KMS-11 (cell line): Measurements from ENCODE around the gene TOLLIP.
"Not testable (repeated sequence)": the region's sequence is repeated elsewhere in the genome, so short reads cannot be mapped to it uniquely, and the experiment has no call there.

Experiments
- H2AFZ ChIP-seq: fragments of 200-600 bp; sonication (generic); 2 replicates; pipeline ENCODE4 v1.6.1; 2016; ENCODE audit warnings: antibody characterized with exemption, mixed run types, low read depth
- H3K27ac ChIP-seq: fragments of 200-600 bp; sonication (generic); 2 replicates; pipeline ENCODE4 v1.6.1; 2016; ENCODE audit warnings: mild to moderate bottlenecking, mixed run types
- H3K27me3 ChIP-seq: fragments of 200-600 bp; sonication (generic); 2 replicates; pipeline ENCODE4 v1.6.1; 2017; ENCODE audit warnings: mild to moderate bottlenecking, low read depth, mixed run types, moderate library complexity; ENCODE audit not compliant: insufficient read depth
- H3K36me3 ChIP-seq: fragments of 200-600 bp; sonication (generic); 2 replicates; pipeline ENCODE4 v1.6.1; 2017; ENCODE audit warnings: mild to moderate bottlenecking, mixed run types; ENCODE audit not compliant: insufficient read depth
- H3K4me1 ChIP-seq: fragments of 200-600 bp; sonication (generic); 2 replicates; pipeline ENCODE4 v1.6.1; 2016; ENCODE audit warnings: mild to moderate bottlenecking, low read depth, mixed run types; ENCODE audit not compliant: poor library complexity, severe bottlenecking
- H3K4me2 ChIP-seq: fragments of 200-600 bp; sonication (generic); 2 replicates; pipeline ENCODE4 v1.7.0; 2016; ENCODE audit warnings: mild to moderate bottlenecking, mixed run types
- H3K4me3 ChIP-seq: fragments of 200-600 bp; sonication (generic); IDR thresholded peaks from 2 replicates; pipeline ENCODE4 v1.6.1; 2017; ENCODE audit warnings: low read depth, low read length, mixed read lengths; ENCODE audit not compliant: insufficient read depth
- H3K79me2 ChIP-seq: fragments of 200-600 bp; sonication (generic); 2 replicates; pipeline ENCODE4 v1.6.1; 2016; ENCODE audit warnings: low read depth, mixed run types; ENCODE audit not compliant: insufficient read depth
- H3K9ac ChIP-seq: fragments of 200-600 bp; sonication (generic); 2 replicates; pipeline ENCODE4 v1.6.1; 2016; ENCODE audit warnings: mild to moderate bottlenecking, mixed run types
- H4K20me1 ChIP-seq: fragments of 200-600 bp; sonication (generic); 2 replicates; pipeline ENCODE4 v1.6.1; 2016; ENCODE audit warnings: mild to moderate bottlenecking, mixed run types; ENCODE audit not compliant: insufficient read depth
- CTCF ChIP-seq: fragments of 200-600 bp; sonication (generic); conservative IDR thresholded peaks from 2 replicates; pipeline ENCODE4 v1.6.1; 2017; ENCODE audit warnings: low read depth, mild to moderate bottlenecking, antibody characterized with exemption, low read length, moderate library complexity, mixed read lengths

Gene TOLLIP

GRCh38 chr11:1348146-1348795 is 38.8 kb upstream of the TOLLIP start:
- H3K4me1 ChIP-seq = no peaks in the 10 kb centered on the region
- H3K36me3 ChIP-seq = no peaks in the 10 kb centered on the region
- peaks cover 65% of the 10 kb centered on the region for H3K27me3 ChIP-seq
- no peak for TF ChIP-seq CTCF
- H3K4me2 ChIP-seq = no peak overlapping the region
- H2AFZ ChIP-seq = no peak overlapping the region
- H3K9ac ChIP-seq = no peak overlapping the region
- no peaks in the 10 kb centered on the region for H4K20me1 ChIP-seq
- no peak overlapping the region for H3K27ac ChIP-seq
- H3K79me2 ChIP-seq = no peaks in the 10 kb centered on the region
- no peak overlapping the region for H3K4me3 ChIP-seq

- not testable (repeated sequence) for H4K20me1 ChIP-seq, H3K36me3 ChIP-seq, H3K79me2 ChIP-seq, H3K4me1 ChIP-seq, H2AFZ ChIP-seq, H3K9ac ChIP-seq, H3K27ac ChIP-seq, H3K4me2 ChIP-seq, H3K4me3 ChIP-seq
- H3K27me3 ChIP-seq = peaks cover 65% of the 10 kb centered on the region
Observed at GRCh38 chr11:1347411-1347999, 38.1 kb upstream of the TOLLIP start.

- no peak for TF ChIP-seq CTCF
- H3K9ac ChIP-seq = no peak overlapping the region
- no peaks in the 10 kb centered on the region for H3K36me3 ChIP-seq
- no peaks in the 10 kb centered on the region for H3K79me2 ChIP-seq
- H3K27me3 ChIP-seq = peaks cover 65% of the 10 kb centered on the region
- no peak overlapping the region for H3K27ac ChIP-seq
- no peak overlapping the region for H3K4me2 ChIP-seq
- H3K4me3 ChIP-seq = no peak overlapping the region
- H3K4me1 ChIP-seq = no peaks in the 10 kb centered on the region
- H4K20me1 ChIP-seq = no peaks in the 10 kb centered on the region
- H2AFZ ChIP-seq = no peak overlapping the region
Observed at GRCh38 chr11:1346669-1347390, 37.4 kb upstream of the TOLLIP start.

- H2AFZ ChIP-seq = no peak overlapping the region
- H3K4me2 ChIP-seq = no peak overlapping the region
- peaks cover 60% of the 10 kb centered on the region for H3K27me3 ChIP-seq
- H4K20me1 ChIP-seq = no peaks in the 10 kb centered on the region
- H3K4me1 ChIP-seq = no peaks in the 10 kb centered on the region
- no peak overlapping the region for H3K27ac ChIP-seq
- no peak for TF ChIP-seq CTCF
- no peaks in the 10 kb centered on the region for H3K36me3 ChIP-seq
- no peak overlapping the region for H3K9ac ChIP-seq
- H3K4me3 ChIP-seq = no peak overlapping the region
- no peaks in the 10 kb centered on the region for H3K79me2 ChIP-seq
Observed at GRCh38 chr11:1345737-1346513, 36.5 kb upstream of the TOLLIP start.
